AG10803 (cell line): Measurements from ENCODE around the gene GRIK5.

Experiments used
- DNase-seq: peaks from one replicate; pipeline ENCODE4 v3.0.0; 2010; ENCODE audit warnings: low read depth
- H3K4me3 ChIP-seq: 2 replicates; pipeline ENCODE4 v1.5.1; 2011; ENCODE audit warnings: mild to moderate bottlenecking, low read length, control low read depth
- CTCF ChIP-seq: conservative IDR thresholded peaks from 2 replicates; pipeline ENCODE4 v1.5.1; 2011; ENCODE audit warnings: mild to moderate bottlenecking, low read length, control low read depth, inconsistent platforms

Gene GRIK5

GRCh38 chr19:41951686-41952172 is 118.3 kb downstream of the GRIK5 start:
- H3K4me3 ChIP-seq: peak overlapping the region; percentile 5; the same call in 1 of the 2 replicates
- TF ChIP-seq CTCF: peak; percentile 94
- DNase-seq: peak; percentile 58
